Measurements from ENCODE around the gene GBA2.

GBA2 gene

GRCh38 chr9:35703906-35704672 lies 44.9 kb downstream of the GBA2 start:
- no peak overlapping the region for H3K4me3 ChIP-seq (ENCODE audit: low read depth, low read length)
- no peak for TF ChIP-seq CTCF (IDR thresholded peaks at IDR 0.05; ENCODE audit: low read depth, low read length)

DNA sequence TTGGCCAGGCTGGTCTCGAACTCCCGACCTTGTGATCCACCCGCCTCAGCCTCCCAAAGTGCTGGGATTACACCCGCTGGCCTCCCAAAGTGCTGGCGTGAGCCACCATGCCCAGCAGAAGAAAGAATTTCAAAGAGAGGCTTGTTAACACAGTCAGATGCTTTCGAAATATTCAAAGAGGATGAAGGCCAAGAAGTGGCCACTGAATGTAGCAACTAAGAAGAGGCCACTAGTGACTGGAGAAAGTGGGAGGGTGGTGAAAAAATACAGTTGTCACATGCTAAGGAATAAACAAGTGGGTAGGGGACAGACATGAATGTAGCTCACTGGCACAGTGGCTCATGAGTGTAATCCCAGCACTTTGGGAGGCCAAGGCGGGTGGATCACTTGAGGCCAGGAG lies 46.3 kb downstream of the GBA2 start:
- TF ChIP-seq CTCF (IDR thresholded peaks at IDR 0.05; ENCODE audit: low read depth, low read length), result no peak
- H3K4me3 ChIP-seq (ENCODE audit: low read depth, low read length), result no peak overlapping the region

- no peak overlapping the region for H3K4me3 ChIP-seq (ENCODE audit: low read depth, low read length)
- TF ChIP-seq CTCF (IDR thresholded peaks at IDR 0.05; ENCODE audit: low read depth, low read length), result no peak
Observed at GRCh38 chr9:35700942-35701341, 48.1 kb downstream of the GBA2 start.

- no peak for TF ChIP-seq CTCF (IDR thresholded peaks at IDR 0.05; ENCODE audit: low read depth, low read length)
- no peak overlapping the region for H3K4me3 ChIP-seq (ENCODE audit: low read depth, low read length)
Observed at GRCh38 chr9:35700031-35700430, 49.0 kb downstream of the GBA2 start.

- H3K4me3 ChIP-seq (ENCODE audit: low read depth, low read length), result no peak overlapping the region
- TF ChIP-seq CTCF (IDR thresholded peaks at IDR 0.05; ENCODE audit: low read depth, low read length), result no peak
Observed at GRCh38 chr9:35698231-35698630, 50.8 kb downstream of the GBA2 start.

GRCh38 chr9:35697486-35697885 lies 51.5 kb downstream of the GBA2 start:
- TF ChIP-seq CTCF (IDR thresholded peaks at IDR 0.05; ENCODE audit: low read depth, low read length), result no peak

DNA sequence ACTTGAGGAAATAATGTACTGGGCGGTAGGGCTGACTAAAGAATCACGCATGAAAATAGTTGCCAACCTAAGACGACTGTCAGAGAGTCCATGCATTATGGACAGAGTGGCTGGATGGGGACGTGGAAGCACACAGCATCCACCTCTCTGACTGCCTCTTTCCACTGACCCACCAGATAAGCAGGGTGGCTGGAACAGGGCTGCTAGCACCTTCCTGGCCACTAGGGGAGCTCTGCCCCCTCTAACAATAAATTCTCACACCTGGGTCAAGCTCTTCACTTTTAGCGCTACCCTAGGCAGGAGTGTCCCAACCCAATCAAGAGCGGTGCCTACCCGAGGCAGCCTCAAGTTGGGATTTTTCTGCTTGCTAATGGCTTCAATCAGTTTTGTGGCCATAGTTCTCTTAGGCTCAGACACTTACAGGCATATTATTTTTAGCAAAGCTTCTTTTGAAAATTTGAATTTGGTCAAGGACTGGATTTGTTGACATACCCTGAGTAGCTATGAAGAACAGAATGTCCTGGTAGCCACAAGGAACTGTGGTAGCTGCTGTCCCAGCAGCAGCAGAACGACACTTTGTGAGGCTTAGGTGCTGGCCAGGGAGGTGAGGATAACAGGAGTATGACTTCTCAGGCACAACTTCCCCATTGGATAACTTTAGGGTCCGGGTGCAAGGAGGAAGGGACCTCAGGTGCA lies 52.4 kb downstream of the GBA2 start:
- TF ChIP-seq CTCF (IDR thresholded peaks at IDR 0.05; ENCODE audit: low read depth, low read length), result peak; percentile 90
- no peak overlapping the region for H3K4me3 ChIP-seq (ENCODE audit: low read depth, low read length)

More at GRCh38 chr9:35697486-35697885, 51.5 kb downstream of the GBA2 start:
- no peak overlapping the region for H3K4me3 ChIP-seq (ENCODE audit: low read depth, low read length)
